Measurements from ENCODE around the gene MBTPS1. TPM values are rescaled to one million over a fixed set of nuclear protein-coding genes. Genes with fewer than 3 reads are reported as not detected.

Gene MBTPS1
- polyA plus RNA-seq, 1 donor from 2014 or later = 66.9 TPM

DNA sequence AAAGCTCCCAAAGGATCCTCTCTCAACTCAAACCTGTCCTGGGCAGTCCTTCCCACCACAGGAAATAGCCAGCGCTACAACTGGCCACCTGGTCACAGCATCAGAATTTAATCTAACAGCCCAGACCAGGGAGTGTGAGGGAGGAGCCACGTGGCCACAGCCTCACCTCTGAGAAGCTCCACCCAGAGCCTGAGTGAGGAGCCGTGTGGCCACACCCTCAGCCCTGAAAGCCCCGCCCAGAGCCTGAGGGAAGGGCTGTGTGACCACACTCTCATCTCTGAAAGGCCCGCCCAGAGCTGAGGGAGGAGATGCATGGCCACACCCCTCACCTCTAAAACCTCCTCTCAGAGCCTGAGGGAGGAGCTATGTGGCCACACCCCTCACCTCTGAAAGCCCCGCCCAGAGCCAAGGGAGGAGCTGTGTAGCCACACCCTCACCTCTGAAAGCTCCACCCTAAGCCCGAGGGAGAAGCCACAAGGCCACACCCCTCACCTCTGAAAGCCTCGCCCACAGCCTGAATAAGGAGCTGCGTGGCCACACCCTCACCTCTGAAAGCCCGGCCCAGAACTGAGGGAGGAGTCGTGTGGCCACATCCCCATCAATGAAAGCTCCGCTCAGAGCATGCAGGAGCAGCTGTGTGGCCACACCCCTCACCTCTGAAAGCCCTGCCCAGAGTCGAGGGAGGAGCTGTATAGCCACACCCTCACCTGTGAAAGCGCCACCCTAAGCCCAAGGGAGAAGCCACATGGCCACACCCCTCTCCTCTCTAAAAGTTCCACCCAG is 102.8 kb downstream of the MBTPS1 start:
- Histone ChIP-seq H3K4me2 (ENCODE audit: low read length) (no peak overlapping the region), H3K27ac (ENCODE audit: low read length) (no peak overlapping the region), H4K20me1 (ENCODE audit: insufficient read depth) (no peaks in the 10 kb centered on the region), H3K9ac (ENCODE audit: low read length) (no peak overlapping the region), H3K4me3 (ENCODE audit: low read length) (no peak overlapping the region), H3K36me3 (ENCODE audit: insufficient read depth, low read length) (no peaks in the 10 kb centered on the region), H3K79me2 (replicated peaks; ENCODE audit: insufficient read depth, low read length) (no peaks in the 10 kb centered on the region), H3K9me2 (ENCODE audit: insufficient read depth, low read length) (no peaks in the 10 kb centered on the region), H2AFZ (ENCODE audit: low read depth, low read length) (no peak overlapping the region), H3K27me3 (ENCODE audit: insufficient read depth, low read depth, low read length) (no peaks in the 10 kb centered on the region), H3K9me3 (ENCODE audit: low read length) (no peaks in the 10 kb centered on the region), H3F3A (ENCODE audit: insufficient read depth, low read length, poor library complexity, severe bottlenecking) (no peaks in the 10 kb centered on the region)
- TF ChIP-seq SMC3 (conservative IDR thresholded peaks at IDR 0.05; ENCODE audit: poor library complexity) (no peak), POLR2AphosphoS5 (IDR thresholded peaks at IDR 0.05) (no peak), TAF1 (IDR thresholded peaks at IDR 0.05; ENCODE audit: low read depth) (no peak), EP300 (conservative IDR thresholded peaks at IDR 0.05; ENCODE audit: poor library complexity, severe bottlenecking) (no peak), RAD21 (conservative IDR thresholded peaks at IDR 0.05) (no peak), CTCF (IDR thresholded peaks at IDR 0.05; ENCODE audit: poor library complexity, severe bottlenecking) (no peak), EZH2 (IDR thresholded peaks at IDR 0.05; ENCODE audit: borderline replicate concordance, insufficient read depth, low read length, poor library complexity, severe bottlenecking) (no peak), MXI1 (conservative IDR thresholded peaks at IDR 0.05; ENCODE audit: poor library complexity, severe bottlenecking) (no peak)
- TF ChIP-seq, protein P1, sequence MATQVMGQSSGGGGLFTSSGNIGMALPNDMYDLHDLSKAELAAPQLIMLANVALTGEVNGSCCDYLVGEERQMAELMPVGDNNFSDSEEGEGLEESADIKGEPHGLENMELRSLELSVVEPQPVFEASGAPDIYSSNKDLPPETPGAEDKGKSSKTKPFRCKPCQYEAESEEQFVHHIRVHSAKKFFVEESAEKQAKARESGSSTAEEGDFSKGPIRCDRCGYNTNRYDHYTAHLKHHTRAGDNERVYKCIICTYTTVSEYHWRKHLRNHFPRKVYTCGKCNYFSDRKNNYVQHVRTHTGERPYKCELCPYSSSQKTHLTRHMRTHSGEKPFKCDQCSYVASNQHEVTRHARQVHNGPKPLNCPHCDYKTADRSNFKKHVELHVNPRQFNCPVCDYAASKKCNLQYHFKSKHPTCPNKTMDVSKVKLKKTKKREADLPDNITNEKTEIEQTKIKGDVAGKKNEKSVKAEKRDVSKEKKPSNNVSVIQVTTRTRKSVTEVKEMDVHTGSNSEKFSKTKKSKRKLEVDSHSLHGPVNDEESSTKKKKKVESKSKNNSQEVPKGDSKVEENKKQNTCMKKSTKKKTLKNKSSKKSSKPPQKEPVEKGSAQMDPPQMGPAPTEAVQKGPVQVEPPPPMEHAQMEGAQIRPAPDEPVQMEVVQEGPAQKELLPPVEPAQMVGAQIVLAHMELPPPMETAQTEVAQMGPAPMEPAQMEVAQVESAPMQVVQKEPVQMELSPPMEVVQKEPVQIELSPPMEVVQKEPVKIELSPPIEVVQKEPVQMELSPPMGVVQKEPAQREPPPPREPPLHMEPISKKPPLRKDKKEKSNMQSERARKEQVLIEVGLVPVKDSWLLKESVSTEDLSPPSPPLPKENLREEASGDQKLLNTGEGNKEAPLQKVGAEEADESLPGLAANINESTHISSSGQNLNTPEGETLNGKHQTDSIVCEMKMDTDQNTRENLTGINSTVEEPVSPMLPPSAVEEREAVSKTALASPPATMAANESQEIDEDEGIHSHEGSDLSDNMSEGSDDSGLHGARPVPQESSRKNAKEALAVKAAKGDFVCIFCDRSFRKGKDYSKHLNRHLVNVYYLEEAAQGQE (IDR thresholded peaks at IDR 0.05; ENCODE audit: borderline replicate concordance) = no peak

DNA sequence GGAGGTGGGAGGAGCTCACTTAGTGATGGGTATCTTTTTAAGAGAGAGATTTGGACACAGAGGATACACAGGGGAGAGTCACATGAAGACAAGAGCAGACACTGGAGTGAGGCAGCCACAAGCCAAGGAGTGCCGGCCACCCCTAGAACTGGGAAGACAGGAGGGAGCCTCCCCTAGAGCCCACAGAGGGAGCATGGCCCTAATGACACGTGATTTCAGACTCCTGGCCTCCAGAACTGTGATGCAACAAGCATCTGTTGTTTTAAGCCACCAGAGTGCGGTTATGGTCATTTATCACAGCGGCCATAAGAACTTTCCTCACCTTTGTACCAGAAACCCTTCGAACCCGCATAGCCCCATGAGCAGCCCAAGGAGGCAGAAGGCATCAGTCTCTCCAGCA is 107.5 kb downstream of the MBTPS1 start:
- H3F3A ChIP-seq (ENCODE audit: insufficient read depth, low read length, poor library complexity, severe bottlenecking) = no peaks in the 10 kb centered on the region
- H4K20me1 ChIP-seq (ENCODE audit: insufficient read depth) = no peaks in the 10 kb centered on the region

More for the DNA sequence above, 107.5 kb downstream of the MBTPS1 start:
- H3K9me3 ChIP-seq (ENCODE audit: low read length) = no peaks in the 10 kb centered on the region
- H3K36me3 ChIP-seq (ENCODE audit: insufficient read depth, low read length) = no peaks in the 10 kb centered on the region
- H3K4me3 ChIP-seq (ENCODE audit: low read length) = no peak overlapping the region
- H3K27me3 ChIP-seq (ENCODE audit: insufficient read depth, low read depth, low read length) = no peaks in the 10 kb centered on the region
- TF ChIP-seq, protein P1 (IDR thresholded peaks at IDR 0.05; ENCODE audit: borderline replicate concordance) = no peak
- TF ChIP-seq MXI1 (conservative IDR thresholded peaks at IDR 0.05; ENCODE audit: poor library complexity, severe bottlenecking) (no peak), EP300 (conservative IDR thresholded peaks at IDR 0.05; ENCODE audit: poor library complexity, severe bottlenecking) (no peak), EZH2 (IDR thresholded peaks at IDR 0.05; ENCODE audit: borderline replicate concordance, insufficient read depth, low read length, poor library complexity, severe bottlenecking) (no peak), RAD21 (conservative IDR thresholded peaks at IDR 0.05) (no peak), TAF1 (IDR thresholded peaks at IDR 0.05; ENCODE audit: low read depth) (no peak), POLR2AphosphoS5 (IDR thresholded peaks at IDR 0.05) (no peak), SMC3 (conservative IDR thresholded peaks at IDR 0.05; ENCODE audit: poor library complexity) (no peak), CTCF (IDR thresholded peaks at IDR 0.05; ENCODE audit: poor library complexity, severe bottlenecking) (no peak)
- H3K27ac ChIP-seq (ENCODE audit: low read length) = no peak overlapping the region
- H3K9ac ChIP-seq (ENCODE audit: low read length) = no peak overlapping the region
- no peaks in the 10 kb centered on the region for H3K9me2 ChIP-seq (ENCODE audit: insufficient read depth, low read length)
- no peaks in the 10 kb centered on the region for H3K79me2 ChIP-seq (replicated peaks; ENCODE audit: insufficient read depth, low read length)
- no peak overlapping the region for H3K4me2 ChIP-seq (ENCODE audit: low read length)
- no peak overlapping the region for H2AFZ ChIP-seq (ENCODE audit: low read depth, low read length)

Measured in neural cell (in vitro differentiated cells).